Renal pelvis (tissue), 4 donors: ENCODE data around the gene SEPTIN5. TPM values are rescaled to one million over a fixed set of nuclear protein-coding genes. Genes with fewer than 3 reads are reported as not detected.

Source experiments
- DNase-seq: peaks from one replicate; pipeline ENCODE4 v3.0.0-alpha.2; 2013
- polyA plus RNA-seq, 3 donors: library from polyadenylated mRNA; unstranded; fragments of 120-200 nt; gene quantifications; one replicate each; pipeline ENCODE4 v1.2.1, GENCODE V29; 2013; ENCODE audit not compliant: insufficient read length in 3 of 3

Gene SEPTIN5
- polyA plus RNA-seq, 3 donors, result 27.2 to 36.3 (median 34.6) TPM

DNA sequence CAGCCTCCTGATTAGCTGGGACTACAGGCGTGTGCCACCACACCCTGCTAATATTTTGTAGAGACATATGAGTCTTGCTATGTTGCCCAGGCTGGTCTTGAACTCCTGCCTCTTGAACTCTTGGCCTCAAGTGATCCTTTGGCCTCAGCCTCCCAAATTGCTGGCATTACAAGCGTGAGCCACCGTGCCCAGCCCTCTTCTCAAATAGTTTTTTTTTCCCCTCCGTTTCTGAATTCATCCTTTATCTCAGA is 58.0 kb downstream of the SEPTIN5 start:
- DNase-seq, result no peak

Other genes starting within 250 kb of the SEPTIN5 start
- gene UFD1, start 235.3 kb upstream of the SEPTIN5 start, polyA plus RNA-seq, result 10 to 100 TPM; 64.1 to 69.2 (median 65.7) TPM
- 10 to 100 TPM; 18.1 to 19.6 (median 18.7) TPM for gene CDC45, start 234.6 kb upstream of the SEPTIN5 start, polyA plus RNA-seq
- gene CLDN5, start 190.1 kb upstream of the SEPTIN5 start, polyA plus RNA-seq, result 10 to 100 TPM; 33.8 to 49.0 (median 37.5) TPM
- 1 to 10 TPM; 1.1 to 6.4 (median 4.8) TPM for gene GP1BB, start 9.0 kb downstream of the SEPTIN5 start, polyA plus RNA-seq
- gene TBX1, start 46.3 kb downstream of the SEPTIN5 start, polyA plus RNA-seq, result 1 to 10 TPM in 1 of 3 donors, under 1 TPM in 2; 0.53 to 1.1 (median 0.64) TPM
- 1 to 10 TPM; 5.6 to 8.3 (median 7.2) TPM for gene GNB1L, start 140.4 kb downstream of the SEPTIN5 start, polyA plus RNA-seq
- 10 to 100 TPM; 25.0 to 28.5 (median 26.2) TPM for gene RTL10, start 140.4 kb downstream of the SEPTIN5 start, polyA plus RNA-seq
- gene COMT, start 227.3 kb downstream of the SEPTIN5 start, polyA plus RNA-seq, result 100 to 1,000 TPM; 116 to 143 (median 126) TPM
- gene TXNRD2, start 227.3 kb downstream of the SEPTIN5 start, polyA plus RNA-seq, result 10 to 100 TPM; 29.9 to 36.0 (median 30.0) TPM